Mucosa of descending colon (tissue), 3 donors: ENCODE measurements around the gene CYLD. TPM values are rescaled to one million over a fixed set of nuclear protein-coding genes. Genes with fewer than 3 reads are reported as not detected.

ENCODE experiments used
- ATAC-seq: fragments of 200-7000 bp; cut with Tn5 transposase; one replicate; pipeline ENCODE4 v1.9.1; 2020; ENCODE audit warnings: mild to moderate bottlenecking, moderate library complexity
- DNase-seq, 3 donors: peaks; one replicate each; pipeline ENCODE4 v3.0.0-alpha.2; 2020
- H3K36me3 ChIP-seq: fragments of 200-600 bp; one replicate; pipeline ENCODE4 v1.8.0; 2021; ENCODE audit warnings: low read depth, mild to moderate bottlenecking
- H3K4me1 ChIP-seq: fragments of 200-600 bp; one replicate; pipeline ENCODE4 v1.8.0; 2021; ENCODE audit warnings: low read depth, mild to moderate bottlenecking
- H3K4me3 ChIP-seq: fragments of 200-600 bp; one replicate; pipeline ENCODE4 v1.8.0; 2021; ENCODE audit warnings: mild to moderate bottlenecking
- H3K9me3 ChIP-seq: fragments of 200-600 bp; one replicate; pipeline ENCODE4 v1.8.0; 2021; ENCODE audit warnings: mild to moderate bottlenecking
- intact Hi-C, 2 donors: fragments of 100-400 bp; cut with DNase I in 1 of 2; cut with micrococcal nuclease in 1 of 2; formaldehyde crosslinking; loops; one replicate each; pipeline versions ENCODE4 v1.11.0 to v1.11.1; 2022; cut with DNase I, micrococcal nuclease
- total RNA-seq, 3 donors: library from RNA; stranded (reverse); fragmentation: NEBNext Ultra II Directional in 2 of 3; extraction: Animal tissue kit (Norgen Biotek cat#: 25700) in 2 of 3; gene quantifications; one replicate each; pipeline versions ENCODE4 v1.2.1 to v1.2.4, GENCODE V29; 2021 to 2023
- TF ChIP-seq, protein P1 (sequence below): fragments of 200-600 bp; IDR thresholded peaks from one replicate; pipeline ENCODE4 v1.8.0; 2022; ENCODE audit warnings: antibody characterized with exemption, mild to moderate bottlenecking
- donor health status: DM: no; HTN: no; CAD: no; lungs with moderate emphysema.
- donor health status: DM: no; HTN: no; CAD: no.
- donor health status: DM: no; HTN: yes; CAD: no.

The CYLD gene
- total RNA-seq, 3 donors from 2014 or later, result 24.7 to 44.4 (median 35.5) TPM

DNA sequence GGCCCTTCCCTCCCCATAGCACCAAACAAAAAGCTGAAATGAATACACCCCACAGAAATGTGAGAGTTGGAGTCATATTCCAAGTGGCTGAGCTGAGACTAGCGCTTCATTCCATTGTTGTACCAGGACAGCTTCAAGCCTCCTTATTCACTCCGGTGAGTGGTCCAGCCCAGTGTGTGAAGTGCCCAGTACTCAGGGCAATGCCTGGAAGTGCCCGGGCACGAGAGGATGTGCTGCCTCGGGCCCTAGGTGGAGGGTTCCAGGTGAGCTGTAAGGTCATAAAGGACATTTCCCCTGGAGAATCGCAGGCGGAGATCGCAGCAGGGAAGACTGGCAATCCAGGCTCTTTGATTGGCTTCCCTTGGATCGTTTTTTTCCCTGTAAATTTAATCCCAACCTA, 5.4 kb upstream of the CYLD start:
- H3K9me3 ChIP-seq, result no peaks in the 10 kb centered on the region
- DNase-seq, result no peak
- TF ChIP-seq, protein P1, sequence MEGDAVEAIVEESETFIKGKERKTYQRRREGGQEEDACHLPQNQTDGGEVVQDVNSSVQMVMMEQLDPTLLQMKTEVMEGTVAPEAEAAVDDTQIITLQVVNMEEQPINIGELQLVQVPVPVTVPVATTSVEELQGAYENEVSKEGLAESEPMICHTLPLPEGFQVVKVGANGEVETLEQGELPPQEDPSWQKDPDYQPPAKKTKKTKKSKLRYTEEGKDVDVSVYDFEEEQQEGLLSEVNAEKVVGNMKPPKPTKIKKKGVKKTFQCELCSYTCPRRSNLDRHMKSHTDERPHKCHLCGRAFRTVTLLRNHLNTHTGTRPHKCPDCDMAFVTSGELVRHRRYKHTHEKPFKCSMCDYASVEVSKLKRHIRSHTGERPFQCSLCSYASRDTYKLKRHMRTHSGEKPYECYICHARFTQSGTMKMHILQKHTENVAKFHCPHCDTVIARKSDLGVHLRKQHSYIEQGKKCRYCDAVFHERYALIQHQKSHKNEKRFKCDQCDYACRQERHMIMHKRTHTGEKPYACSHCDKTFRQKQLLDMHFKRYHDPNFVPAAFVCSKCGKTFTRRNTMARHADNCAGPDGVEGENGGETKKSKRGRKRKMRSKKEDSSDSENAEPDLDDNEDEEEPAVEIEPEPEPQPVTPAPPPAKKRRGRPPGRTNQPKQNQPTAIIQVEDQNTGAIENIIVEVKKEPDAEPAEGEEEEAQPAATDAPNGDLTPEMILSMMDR, result no peak
- peaks cover 4% of the 10 kb centered on the region for H3K4me1 ChIP-seq
- peaks cover under 1% of the 10 kb centered on the region for H3K36me3 ChIP-seq
- no peak overlapping the region for H3K4me3 ChIP-seq
- ATAC-seq, result no peak
- intact Hi-C loops, result no loop called here

DNA sequence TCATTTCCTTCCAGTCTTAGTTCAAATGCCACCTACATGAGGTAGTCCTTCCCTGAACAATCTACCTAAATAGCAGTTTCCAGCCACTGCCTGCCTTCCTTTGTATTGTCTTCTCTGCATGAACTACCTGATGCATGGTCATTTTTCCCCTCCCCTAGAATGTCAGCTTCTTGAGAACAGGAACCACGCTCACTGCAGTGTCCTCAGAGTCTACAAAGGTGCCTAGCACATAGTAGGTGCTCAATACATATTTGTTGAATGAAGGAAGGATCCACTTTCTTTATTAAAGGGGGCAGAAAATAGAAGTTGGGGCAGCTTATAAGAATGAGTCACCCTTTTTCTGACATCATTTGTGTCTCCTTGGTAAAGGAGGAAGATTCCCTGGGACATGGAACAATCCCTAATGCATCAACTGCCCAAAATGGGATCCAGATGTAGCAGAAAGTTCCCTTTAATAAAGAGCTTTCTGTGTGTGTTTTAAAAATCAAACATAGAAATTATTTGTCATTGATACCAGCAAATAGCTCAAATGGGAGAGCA, 4.4 kb upstream of the CYLD start:
- DNase-seq (no peak), ATAC-seq (no peak)
- intact Hi-C loops, result no loop called here
- Histone ChIP-seq H3K36me3 (peaks cover 5% of the 10 kb centered on the region), H3K9me3 (no peaks in the 10 kb centered on the region), H3K4me1 (peaks cover 4% of the 10 kb centered on the region), H3K4me3 (no peak overlapping the region)
- TF ChIP-seq, protein P1, result no peak

DNA sequence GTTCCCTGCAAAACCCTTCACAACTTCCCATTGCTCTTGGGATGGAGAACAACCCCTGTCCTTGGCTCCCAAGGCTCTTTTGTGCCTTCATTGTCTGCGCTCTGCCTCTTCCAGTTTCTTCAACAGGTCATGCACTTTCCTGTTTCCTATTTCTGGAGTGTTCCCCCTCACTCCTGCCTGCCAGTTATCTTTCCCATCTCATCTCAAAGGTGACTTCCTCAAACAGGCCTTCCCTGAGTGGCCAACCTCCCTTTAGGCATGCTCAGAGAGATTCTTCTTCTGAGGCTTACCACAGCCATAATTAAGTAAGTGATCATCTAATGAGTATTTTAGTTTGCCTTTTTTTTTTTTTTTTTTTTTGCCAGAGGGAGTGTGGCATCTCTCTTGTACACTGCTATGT, 2.9 kb upstream of the CYLD start:
- TF ChIP-seq, protein P1, result no peak
- no peak for DNase-seq
- ATAC-seq, result no peak
- Histone ChIP-seq H3K4me1 (peaks cover 7% of the 10 kb centered on the region), H3K36me3 (peaks cover 5% of the 10 kb centered on the region), H3K4me3 (no peak overlapping the region), H3K9me3 (no peaks in the 10 kb centered on the region)
- intact Hi-C loops, result no loop called here

DNA sequence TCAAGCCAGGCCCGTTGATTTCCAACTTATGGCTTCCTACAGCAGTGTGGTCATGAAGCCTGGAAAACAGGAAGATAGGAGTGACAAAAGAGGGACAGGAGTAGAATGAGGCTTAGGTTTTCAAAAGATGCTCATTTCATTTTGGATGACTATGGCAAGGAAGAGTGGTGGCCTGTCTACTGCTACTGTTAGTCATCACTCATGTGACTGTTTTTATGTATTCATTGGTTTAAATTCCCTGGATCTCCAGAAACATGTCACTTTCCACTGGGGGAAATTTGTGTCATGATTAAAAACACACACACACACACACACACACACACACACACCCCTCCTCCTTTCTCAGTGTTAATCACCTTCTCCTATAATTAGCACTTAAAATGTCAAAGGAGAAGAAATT, 1.1 kb upstream of the CYLD start:
- Histone ChIP-seq H3K36me3 (peaks cover 5% of the 10 kb centered on the region), H3K4me3 (no peak overlapping the region), H3K9me3 (no peaks in the 10 kb centered on the region), H3K4me1 (peaks cover 7% of the 10 kb centered on the region)
- DNase-seq (no peak), ATAC-seq (no peak)
- TF ChIP-seq, protein P1, result no peak
- intact Hi-C loops, result no loop called here

DNA sequence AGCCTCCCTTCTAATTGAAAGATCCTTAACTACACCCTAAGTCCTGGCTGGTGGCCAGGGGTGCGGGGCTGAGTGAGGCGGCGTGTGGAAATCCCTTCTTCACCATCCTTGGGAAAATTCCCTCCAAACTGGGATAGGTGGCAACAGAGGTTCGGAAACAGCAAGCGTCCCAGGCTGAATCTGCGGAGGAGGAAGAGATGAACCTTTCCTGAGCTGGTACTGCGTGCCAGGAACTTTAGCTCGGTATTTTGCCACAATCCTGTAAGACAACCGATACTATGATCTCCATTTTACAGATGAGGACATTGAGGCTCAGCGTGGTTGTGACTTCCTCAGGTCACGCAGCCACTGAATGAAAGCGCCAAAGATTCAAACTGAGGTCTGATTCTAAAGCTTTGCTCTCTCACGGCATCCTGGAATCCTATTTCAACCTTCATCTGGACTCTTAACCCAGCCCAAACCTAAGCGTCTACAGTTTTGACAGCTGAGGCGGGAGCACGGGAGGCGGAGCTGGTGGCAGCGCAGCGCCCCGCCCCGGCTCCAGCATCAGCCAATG, 583 bp upstream of the CYLD start:
- ATAC-seq, result peak; percentile 1
- Histone ChIP-seq H3K9me3 (no peaks in the 10 kb centered on the region), H3K4me1 (peaks cover 11% of the 10 kb centered on the region), H3K4me3 (no peak overlapping the region), H3K36me3 (peaks cover 5% of the 10 kb centered on the region)
- peak; percentile 52 to 63 (median 55) for DNase-seq
- TF ChIP-seq, protein P1, result no peak
- intact Hi-C loops, result no loop called here
